Measurements from ENCODE around the gene MEIOB. TPM values are rescaled to one million over a fixed set of nuclear protein-coding genes. Genes with fewer than 3 reads are reported as not detected.
"Not testable (repeated sequence)": the region's sequence is repeated elsewhere in the genome, so short reads cannot be mapped to it uniquely, and the experiment has no call there.

MEIOB gene, protein sequence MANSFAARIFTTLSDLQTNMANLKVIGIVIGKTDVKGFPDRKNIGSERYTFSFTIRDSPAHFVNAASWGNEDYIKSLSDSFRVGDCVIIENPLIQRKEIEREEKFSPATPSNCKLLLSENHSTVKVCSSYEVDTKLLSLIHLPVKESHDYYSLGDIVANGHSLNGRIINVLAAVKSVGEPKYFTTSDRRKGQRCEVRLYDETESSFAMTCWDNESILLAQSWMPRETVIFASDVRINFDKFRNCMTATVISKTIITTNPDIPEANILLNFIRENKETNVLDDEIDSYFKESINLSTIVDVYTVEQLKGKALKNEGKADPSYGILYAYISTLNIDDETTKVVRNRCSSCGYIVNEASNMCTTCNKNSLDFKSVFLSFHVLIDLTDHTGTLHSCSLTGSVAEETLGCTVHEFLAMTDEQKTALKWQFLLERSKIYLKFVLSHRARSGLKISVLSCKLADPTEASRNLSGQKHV
- 0.98 TPM for polyA plus RNA-seq (2013, experiment 1 of 2; ENCODE audit: insufficient read length)
- polyA plus RNA-seq (2013, experiment 2 of 2; ENCODE audit: insufficient read length) = 1.0 TPM

DNA sequence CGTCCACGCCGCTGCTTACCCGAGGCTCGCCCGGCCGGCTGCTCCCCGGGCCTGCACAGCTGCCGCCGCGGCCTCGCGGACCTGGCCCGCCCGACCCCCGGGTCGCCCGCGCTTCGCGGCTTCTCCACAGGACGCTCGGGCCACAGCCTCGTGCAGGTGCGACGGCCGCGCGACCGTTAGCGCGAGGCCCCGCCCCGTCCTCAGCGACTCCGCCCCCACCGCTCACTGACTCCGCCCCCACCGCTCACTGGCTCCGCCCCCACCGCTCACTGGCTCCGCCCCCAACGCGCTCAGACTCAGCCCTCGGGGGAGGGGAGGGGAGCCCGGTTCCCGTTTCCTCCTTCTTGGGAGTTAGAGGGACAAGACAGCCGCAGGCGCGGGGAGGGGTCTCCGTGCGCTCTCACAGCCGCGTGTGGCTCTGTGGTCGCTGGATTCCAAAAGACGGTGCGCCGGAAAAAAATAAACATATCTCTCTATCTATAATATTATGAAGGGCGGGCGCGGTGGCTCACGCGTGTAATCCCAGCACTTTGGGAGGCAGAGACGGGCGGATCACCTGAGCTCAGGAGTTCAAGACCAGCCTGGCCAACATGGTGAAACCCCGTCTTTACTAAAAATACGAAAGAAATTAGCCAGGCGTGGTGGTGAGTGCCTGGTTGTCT, at the start of gene MEIOB:
Gene MEIOB (minus strand): TSS at position 191 of the 662 bp plus-strand sequence. CDS start 3,989 bp downstream, outside the sequence.
- DNase-seq = peak; percentile 58

DNA sequence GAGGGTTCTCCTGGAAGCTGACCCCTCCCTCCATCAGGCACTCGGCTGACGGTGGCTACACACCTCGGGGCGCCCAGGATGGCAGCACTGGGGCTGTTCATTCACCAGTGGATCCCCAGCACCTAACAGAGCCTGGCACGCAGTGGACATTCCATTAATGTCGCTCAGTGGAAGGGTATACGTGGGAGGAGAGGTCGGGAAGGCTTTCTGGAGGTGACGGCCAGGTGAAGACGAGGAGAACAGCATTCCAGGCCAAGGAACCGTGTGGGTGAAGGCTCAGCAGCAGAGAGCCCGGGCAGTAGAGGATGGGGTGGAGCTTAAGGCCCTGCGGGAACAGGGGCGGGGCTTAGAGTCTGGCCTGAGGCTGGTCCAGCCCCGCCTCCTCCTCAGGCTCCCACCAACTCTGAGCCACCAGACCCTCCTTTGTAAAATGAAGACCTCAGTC, 48.8 kb upstream of the MEIOB start:
- peak; percentile 16 for DNase-seq

DNA sequence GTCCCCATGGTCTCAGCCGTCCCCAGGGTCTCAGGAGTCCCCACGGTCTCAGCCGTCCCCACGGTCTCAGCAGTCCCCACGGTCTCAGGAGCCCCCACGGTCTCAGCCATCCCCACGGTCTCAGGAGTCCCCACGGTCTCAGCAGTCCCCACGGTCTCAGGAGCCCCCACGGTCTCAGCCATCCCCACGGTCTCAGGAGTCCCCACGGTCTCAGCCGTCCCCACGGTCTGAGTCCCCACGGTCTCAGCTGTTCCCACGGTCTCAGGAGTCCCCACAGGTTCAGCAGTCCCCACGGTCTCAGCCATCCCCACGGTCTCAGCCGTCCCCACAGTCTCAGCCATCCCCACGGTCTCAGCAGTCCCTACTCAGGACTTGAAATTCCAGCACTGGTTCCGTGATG, 48.2 kb upstream of the MEIOB start:
- DNase-seq = not testable (repeated sequence)

DNA sequence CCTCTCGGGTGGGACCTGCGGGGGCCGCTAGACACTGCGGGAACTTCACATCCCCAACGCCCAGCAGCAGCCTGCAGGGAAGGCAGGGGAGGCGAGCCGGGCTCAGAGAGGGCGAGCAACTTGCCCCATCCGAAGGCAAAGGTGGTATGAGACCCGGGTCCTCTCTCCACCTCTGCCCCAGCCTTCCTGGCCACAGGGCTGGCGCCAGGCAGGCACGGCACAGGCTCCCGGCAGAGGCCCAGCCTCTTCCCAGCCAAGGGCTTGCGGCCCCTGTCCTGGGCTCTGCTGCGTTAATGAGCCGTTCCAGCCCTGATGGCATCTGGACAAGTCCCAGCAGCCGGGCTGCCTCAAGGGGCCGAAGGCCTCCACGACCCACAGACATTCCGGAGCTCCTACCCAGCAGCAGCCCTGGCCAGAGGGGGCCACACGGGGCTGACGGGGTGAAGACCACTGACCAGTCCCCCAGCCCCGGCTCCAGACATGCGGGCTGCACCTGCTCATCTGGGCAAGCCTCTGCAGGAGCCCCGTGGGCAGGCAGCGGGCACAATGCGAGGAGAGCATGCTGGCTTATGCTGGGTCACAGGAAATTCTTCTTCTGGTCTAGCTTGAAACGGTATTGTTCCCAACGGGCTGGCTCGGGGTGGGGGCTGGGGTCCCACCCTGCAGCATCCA, 47.5 kb upstream of the MEIOB start:
- DNase-seq = no peak

DNA sequence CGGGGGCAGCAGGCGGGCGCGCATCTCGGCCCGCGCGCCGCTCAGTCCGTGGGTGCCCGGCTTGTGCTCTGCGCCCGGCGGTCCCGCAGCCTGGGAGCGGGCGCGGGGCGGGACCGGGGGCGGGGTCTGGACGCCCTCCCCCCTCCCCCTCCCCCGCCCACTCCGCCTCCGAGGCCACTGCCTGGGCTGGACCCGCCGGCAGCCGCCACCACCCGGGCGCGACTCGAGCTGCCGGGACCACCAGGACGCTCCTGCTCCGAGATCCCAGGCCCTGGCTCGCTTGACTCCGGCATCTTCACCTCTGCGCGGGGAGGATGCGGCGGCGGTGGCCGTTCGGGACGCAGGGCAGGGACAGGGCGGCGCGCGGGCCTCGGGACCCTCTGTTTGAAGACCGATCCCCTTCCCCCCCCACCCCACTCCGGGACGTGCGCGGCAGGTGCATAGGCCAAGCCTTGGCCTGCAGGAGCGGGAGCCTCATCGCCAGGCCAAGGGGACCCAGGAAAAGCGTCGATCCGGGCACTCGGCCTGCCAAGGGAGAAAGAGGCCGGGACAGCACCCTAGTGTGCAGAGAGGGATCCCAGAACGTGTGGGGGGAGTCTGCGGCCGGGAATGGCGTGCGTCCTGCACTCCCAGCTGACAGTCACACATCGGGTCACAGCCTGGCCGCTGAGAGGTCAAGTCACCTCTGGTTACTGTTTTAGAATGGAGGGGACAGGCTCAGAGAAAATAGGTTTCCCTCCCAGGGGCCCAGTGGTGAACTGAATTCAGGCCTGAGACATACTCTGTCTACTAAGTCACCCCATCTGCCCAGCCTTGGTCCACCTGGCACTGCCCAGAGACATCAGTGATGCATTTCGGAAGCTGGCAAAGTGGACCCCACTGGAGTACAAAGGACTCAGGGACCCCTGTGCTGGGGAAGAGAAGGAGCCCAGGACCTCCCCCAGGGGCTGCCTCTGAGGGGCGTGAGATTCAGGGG, 46.7 kb upstream of the MEIOB start, which contains the start of gene HS3ST6:
Gene HS3ST6 (minus strand): TSS at position 65 of the 976 bp plus-strand sequence. CDS start 92 bp downstream, outside the sequence.
- DNase-seq = no peak

DNA sequence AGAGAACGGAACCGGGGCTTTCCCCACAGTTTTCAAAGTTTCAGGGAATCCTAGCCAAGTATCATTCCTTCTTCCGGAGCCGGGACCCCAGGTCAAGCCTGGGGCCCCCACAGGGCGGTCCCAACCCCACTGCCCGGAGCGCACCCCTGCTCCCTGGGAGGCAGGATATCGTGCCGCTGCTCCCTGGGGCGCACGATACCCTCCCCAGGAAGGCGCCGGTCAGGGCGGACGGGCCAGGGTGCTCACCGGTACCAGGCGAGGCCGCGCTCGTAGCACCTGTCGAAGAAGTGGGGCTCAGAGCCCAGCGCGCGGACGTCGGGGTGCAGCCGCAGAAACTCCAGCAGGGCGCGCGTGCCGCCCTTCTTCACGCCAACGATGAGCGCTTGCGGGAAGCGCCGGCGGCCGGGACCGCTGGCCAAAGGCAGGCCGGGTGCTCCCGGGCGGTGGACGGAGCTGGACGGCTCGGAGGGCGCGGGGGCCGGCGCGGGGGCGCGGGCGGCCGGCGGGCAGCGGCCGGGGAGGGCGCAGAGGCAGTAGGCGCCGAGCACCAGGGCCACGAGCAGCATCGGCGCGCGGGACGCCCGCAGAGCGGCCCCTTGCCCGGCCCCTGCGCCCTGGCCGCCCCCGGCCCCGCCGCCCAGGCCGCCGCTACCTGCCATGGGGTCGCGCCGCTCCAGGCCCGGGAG, 45.8 kb upstream of the MEIOB start:
- DNase-seq = no peak

DNA sequence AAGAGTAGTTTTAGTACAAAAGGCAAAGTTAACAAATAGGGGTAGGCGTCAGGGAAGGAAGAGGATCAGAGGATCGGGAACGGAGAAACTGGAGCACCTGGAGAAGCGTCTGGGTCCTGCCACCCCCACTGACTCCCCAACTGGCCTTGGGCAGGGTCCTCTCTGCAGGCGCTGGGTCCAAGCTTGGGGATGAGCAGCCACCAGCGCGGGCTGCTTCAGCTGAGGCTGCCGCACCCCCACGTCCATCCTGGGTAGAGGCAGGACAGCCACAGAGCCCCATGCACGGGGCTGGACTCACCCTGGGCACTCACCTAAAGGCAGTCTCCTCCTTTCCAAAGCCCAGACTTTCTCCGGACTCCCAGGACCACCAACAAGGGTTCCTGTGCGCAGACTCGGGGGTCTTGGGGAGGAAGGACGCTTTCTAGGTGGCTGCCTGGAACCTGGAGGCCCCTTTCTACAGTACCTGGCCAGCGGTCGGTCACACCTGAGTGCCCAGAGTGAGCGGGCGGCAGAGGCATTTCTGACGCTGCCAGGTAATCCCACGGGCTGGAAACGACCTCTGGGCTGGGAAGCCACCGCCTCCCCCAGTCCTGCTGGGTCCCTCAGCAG, 45.2 kb upstream of the MEIOB start:
- DNase-seq = no peak

DNA sequence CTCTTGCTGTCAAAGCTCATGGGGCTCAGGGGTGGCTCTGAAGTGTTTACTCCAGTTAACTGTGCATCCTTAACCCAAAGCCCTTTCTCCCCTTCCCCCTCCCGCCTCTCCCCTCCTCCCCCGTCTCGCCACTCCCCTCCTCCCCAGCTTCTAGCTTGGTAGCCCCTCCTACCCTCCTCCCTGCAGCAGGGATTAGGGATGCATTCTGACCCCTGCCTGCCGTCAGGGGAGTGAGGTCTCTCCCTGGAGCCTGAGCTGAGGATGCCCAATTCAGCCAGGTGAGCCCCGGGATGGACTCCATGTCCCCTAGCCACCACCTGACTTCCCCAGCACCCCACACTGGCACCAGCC, 44.7 kb upstream of the MEIOB start:
- no peak for DNase-seq

DNA sequence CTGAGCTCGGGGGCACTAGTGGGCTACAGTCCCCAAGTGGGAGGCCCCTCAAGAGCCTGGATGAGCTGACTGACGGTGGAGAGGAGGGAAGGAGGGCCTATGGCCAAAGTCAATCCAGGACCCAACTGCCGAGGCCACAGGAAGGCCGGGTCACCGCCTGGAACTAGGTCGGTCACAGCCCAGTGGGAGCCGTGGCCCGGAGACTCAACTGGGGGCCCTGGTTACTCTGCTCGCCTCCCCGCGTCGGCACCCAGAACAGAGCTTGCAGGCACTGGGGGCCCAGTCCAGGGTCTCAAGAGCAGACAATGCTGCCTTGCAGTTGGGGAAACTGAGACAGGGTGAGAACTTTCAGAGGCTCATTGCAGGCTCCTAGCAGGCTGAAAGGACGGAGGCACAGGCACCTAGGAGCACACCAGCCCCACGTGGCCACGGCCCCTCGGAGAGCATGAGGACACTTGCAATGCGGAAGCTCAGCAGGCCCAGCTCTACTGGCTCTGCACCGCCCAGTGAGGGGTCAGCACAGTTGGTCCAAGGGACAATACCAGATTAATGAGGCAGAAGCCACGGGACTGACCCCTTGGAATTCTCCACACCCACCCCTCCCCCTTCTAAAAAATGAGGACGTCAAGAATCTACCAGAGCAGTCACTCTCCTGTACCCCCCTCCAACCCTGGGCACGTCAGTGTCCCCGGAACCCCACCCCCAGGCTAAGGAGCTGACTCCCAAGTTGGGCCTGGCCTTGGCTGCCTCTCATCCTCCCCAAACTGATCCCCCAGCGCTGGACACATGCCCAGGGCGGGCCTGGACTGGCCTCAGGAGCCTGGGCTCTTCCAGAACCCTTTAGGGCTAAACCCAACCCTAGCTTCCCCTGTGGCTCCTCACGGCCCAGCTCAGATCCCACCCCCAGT, 44.0 kb upstream of the MEIOB start:
- no peak for DNase-seq

DNA sequence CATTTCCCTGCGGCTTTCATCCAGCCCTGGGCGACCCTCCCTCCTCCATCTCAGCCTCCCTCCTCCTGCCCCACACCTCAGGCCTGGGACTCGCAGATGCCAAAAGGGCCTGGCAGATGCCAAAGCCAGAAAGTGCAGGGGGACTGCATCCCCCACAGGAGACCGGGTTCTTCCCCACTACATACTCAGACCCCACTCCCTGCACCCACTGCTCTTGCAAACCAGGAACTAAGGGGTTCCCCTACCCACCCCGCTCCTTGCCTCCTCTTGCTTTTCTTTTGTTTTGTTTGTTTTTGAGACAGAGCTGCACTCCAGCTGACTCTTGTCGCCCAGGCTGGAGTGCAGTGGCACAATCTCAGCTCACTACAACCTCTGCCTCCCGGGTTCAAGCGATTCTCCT, 43.0 kb upstream of the MEIOB start:
- no peak for DNase-seq

DNA sequence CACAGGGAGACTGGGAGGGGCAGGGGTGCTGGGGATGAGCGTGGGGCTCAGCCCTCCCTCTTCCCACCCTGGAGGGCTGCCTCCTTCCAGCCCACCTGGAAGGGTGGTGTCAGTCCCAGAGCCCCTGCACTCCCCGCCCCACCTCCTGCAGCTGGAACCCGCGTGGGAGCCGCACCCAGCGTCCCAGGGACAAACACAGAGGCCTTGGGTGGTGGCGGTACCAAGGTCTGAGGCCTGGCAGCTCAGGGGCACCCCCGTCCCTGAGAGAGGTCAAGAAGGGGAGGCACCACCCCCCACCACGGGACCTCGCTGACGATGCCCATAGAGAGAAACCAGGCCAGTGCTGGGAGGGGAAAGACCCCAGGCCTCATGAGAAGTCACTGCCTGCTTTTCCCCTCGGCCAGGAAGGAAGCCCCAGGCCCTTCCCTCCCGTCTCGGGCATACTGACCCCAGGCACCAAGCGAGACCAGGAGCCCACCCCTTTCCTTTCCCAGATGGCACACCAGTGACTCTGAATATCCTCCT, 42.2 kb upstream of the MEIOB start:
- DNase-seq = no peak

DNA sequence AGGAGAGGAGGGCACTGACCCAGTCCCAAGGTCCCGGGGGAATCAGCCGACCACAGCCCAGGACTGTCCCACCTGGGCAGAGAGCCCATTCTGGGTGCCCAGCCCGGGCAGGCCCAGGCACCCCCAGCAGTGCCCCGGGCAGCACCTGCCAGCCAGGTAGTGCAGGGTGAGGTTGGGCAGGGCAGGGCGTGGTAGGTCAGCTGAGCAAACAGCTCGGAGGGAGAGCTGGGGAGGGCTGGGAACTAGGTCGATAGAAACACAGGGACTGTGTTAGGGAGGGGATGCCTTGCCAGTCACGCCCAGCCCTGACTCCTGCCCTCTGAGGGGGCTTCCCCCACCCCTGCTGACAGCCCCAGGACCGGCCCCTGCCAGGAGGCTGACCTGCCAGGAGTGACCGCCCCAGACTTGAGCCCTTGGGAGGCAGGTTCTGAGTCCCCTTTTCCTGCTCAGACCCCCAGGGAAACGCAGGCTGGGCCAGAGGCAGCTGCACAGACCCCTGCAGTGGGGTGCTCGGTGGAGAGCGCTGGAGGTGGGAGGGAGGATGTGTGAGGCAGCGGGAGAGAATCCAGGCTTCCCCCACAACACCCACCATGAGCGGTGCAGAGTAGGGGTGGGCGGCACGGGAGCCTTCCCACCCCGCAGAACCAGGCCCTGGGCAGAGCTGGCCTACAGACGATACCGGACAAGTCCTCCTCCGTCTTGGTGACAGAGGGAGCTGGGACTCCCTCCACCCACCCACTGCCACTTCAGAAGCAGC, 41.5 kb upstream of the MEIOB start:
- no peak for DNase-seq

DNA sequence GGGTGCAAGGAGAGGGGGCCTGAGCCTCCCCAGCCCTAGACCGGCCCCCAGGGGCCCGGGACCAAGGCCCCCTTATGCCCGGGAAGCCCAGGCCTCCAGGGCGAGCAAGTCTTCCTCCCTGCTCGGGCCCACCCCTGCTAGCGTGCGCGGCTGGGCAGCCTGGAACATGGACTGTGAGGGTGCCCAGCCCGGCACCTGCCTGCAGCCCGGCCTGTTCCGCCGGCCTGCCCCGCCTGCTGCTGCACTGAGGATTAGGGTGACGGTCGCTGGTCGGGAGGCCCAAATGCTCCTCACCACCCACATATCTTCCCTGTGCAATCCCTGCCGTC, 40.2 kb upstream of the MEIOB start:
- no peak for DNase-seq

DNA sequence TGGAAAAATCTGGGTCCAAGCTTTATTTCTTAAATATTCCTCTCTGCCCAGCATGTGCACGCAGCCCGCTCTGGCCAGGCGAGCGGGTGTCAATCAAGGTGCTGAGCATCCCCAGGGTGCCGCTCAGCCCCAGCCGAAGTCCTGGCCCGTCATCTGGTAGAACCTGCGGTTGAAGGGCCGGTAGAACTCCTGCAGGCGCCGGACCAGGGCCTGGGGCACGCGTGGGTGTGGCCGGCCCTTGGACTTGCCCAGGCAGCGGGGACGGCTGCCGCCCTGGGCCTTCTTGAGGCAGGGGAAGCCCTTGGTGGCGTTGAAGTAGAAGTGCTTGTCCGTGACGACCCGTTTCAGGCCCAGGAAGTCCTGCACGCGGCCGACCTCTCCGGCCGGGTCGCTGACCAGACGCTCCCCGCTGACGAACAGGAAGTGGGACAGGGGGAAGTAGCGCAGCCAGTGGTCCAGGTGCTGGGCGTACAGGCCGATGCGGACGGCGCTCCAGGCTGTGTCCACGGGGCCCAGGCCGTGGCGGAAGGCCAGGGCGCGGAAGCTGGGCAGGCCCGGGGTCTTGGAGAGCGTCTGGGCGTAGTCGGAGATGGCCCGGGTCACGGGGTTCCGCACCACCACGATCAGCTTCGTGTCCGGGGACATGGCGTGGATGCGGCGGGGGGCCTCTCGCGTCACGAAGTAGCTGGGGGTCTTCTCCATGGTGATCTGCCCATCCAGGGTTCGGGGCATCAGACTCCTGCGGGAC, 39.7 kb upstream of the MEIOB start:
- no peak for DNase-seq

DNA sequence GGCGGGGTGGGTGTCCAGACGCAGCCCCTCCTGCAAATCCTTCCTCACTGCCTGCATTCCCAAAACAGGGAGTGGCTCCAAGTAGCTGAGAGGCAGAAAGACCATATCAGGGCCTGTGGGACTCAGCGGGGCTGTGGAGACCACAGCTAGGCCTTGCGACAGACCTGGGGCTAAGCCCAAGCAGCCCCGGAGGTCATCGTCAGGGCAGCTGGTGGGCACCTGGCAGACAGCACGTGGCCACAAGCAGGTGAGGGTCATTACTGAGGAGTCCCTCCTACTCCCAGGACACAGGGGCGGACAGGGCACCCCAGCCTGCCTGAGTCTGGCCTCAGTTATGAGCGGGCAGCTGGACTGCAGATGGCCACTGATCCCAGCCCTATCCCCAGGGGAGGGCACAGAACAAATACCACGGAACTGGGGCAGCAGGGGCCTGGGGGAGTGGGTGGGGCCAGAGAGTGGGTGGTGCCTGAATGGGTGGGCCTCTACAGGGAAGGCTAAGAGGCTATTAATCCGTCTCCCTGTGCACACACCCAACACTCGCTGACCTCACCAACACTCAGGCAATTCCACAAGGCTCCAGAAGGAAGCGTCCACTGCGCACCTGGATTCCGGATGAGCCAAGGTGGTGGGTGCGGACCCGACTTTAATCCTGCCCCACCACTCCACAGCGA, 37.7 kb upstream of the MEIOB start:
- DNase-seq = no peak

DNA sequence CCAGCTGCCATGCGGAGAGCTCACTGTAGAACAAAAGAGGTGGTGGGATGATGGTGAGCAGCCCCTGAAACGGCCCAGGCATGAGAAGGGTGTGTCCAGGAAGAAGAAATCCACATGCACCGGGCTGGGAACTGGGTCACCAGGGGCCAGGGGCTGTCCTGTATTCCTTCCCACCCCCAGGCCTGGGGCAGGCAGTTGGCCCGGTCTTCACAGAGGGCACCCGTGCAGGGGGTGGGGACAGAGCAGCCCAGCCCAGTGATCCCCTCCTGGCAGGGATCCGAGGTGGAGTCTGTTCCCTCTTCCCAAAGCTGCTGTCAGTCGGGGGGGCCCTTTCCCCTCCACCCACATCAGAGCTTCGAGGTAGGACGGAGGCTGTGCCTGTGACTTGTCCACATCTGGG, 37.0 kb upstream of the MEIOB start:
- no peak for DNase-seq

DNA sequence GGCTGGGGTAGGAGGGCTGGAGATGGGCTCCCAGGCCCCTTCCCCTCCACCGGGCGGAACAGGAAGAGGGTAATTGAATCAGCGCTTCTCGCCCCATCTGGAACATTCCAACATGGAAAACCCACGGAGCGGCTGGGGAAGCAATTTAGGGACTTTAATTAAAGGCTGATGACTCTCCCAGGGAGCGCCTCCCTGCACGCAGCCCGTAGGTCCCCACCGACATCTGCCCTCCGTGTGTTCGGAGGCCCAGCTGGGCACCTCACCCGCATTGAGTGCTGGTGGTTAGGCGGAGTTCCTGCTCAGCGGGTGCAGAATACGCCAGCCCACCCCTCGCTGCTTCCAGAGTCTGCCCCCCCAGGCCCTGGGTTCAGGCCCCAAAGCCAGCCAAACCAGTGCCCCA, 36.2 kb upstream of the MEIOB start:
- DNase-seq = no peak

Data from fibroblast of skin of scalp (primary cell).